DMS114 treated with DMSO at 0.1 percent for 48 hours (cell line): Measurements from ENCODE around the gene RNU2-63P.
"Not testable (repeated sequence)": the region's sequence is repeated elsewhere in the genome, so short reads cannot be mapped to it uniquely, and the experiment has no call there.

Source experiments
- DNase-seq: peaks from one replicate; lab custom pipeline; 2025; ENCODE audit not compliant: unreplicated experiment; lab: John Stamatoyannopoulos, UW

The RNU2-63P gene

DNA sequence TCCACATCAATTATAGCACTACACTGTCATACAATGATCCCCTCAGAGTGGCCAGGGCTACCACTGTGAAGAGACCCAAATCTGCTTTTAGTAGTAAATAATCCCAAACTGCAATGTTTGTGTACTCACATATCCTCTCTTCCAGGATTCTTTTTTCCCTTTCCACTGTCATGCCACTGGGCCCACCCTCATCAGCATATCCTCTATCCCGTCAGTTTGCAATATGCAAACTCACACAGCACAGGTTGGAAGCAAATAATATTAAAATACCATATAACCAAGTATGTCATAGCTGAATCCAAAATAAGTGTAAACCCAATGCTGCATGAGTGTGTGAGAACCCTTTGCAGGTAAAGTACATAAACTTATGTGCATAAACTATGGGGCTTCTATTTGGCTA, 28.9 kb downstream of the RNU2-63P start:
- DNase-seq = not testable (repeated sequence)

DNA sequence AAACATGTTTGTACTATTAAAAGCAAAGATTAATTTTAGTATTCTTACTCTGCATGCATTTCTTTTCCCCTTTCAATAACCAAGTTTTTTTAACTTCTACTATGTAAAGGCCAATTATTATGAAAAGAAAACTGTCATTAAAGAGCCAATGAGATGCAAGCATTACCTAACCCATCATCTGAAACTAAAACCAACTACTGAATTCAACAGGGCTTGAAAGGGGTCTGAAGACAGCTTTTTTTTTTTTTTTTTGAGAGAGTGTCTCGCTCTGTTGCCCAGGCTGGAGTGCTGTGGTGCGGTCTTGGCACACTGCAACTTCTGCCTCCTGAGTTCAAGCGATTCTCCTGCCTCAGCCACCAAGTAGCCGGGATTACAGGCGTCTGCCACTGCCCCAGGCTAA, 30.4 kb downstream of the RNU2-63P start:
- DNase-seq = not testable (repeated sequence)

DNA sequence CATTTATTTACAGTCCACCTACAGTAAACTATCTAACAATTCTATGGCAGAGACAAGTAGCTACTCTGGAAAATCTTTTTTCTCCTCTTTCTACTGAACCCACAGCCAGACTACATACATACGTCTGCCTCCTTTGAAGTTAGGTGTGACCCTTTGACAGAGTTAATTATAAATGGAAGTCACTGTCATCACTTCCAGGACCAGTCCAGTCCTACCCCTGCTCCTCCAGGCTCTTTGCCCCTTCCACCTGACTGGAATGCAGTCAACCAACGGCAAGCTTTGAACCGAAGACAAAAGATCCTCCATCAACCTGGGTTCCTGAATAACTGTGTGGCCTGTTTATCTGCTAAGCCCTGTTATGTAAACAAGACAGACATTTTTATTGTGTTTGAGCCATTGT, 35.2 kb downstream of the RNU2-63P start:
- not testable (repeated sequence) for DNase-seq

DNA sequence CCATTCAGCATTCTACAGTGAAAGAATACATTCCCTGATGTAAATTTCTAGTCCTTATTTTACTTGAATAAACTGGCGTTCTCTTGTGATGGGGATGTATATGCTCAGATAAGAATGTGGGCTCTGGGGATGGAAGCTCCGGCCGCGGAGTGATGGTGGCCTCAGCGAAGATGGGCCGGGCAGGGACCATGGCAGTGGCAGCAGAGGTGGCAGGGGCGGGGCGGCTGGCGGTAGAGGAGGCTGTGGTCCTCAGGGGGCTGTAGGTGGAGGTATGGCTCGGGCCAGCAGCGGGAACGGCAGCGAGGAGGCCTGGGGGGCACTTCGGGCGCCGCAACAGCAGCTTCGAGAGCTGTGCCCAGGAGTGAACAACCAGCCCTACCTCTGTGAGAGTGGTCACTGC, 44.0 kb downstream of the RNU2-63P start:
- DNase-seq = not testable (repeated sequence)
